Measurements from ENCODE around the gene ERICH2.

GRCh38 chr2:170740660-170741059 is 29.5 kb upstream of the ERICH2 start:
- no peak for TF ChIP-seq TAF1 (IDR thresholded peaks at IDR 0.05; ENCODE audit: borderline replicate concordance, low read depth, low read length)
- no peak for TF ChIP-seq POLR2A (IDR thresholded peaks at IDR 0.05; ENCODE audit: low read depth, low read length)
- no peak for TF ChIP-seq POLR2AphosphoS5 (IDR thresholded peaks at IDR 0.05; ENCODE audit: low read depth, low read length)
